IMR-90 (cell line): ENCODE results near the gene TENT5C. TPM values are rescaled to one million over a fixed set of nuclear protein-coding genes. Genes with fewer than 3 reads are reported as not detected.

Experiments used
- ATAC-seq: fragments of 200-7000 bp; cut with Tn5 transposase; 2 replicates; pipeline ENCODE4 v1.9.1; 2020; ENCODE audit warnings: low read depth, mild to moderate bottlenecking, moderate library complexity
- BruUV-seq: library from RNA; stranded (reverse); fragments of 400-500 nt; replicated peaks from 2 replicates; lab custom pipeline; 2021; lab: Mats Ljungman, UMichigan
- CTCF ChIA-PET: fragments of 300-600 bp; formaldehyde crosslinking; extraction: SDS; loops from one replicate; lab custom pipeline; 2021; ENCODE audit warnings: antibody characterized with exemption; lab: Yijun Ruan, JAX
- POLR2A ChIA-PET: fragments of 300-600 bp; sonication (Branson Sonifier 250); formaldehyde crosslinking; loops from one replicate; lab custom pipeline; 2022; ENCODE audit warnings: antibody characterized with exemption; ENCODE audit not compliant: unreplicated experiment; lab: Charles Lee
- DNase-seq: peaks from one replicate; pipeline ENCODE4 v3.0.0; 2013
- H2AFZ ChIP-seq: replicated peaks from 2 replicates; pipeline ENCODE3; 2013; ENCODE audit warnings: low read length, mild to moderate bottlenecking; ENCODE audit not compliant: poor library complexity
- H2AK5ac ChIP-seq: 2 replicates; pipeline ENCODE4 v1.6.1; 2013; ENCODE audit warnings: low read depth, low read length, inconsistent platforms
- H2AK9ac ChIP-seq: replicated peaks from 2 replicates; pipeline ENCODE3; 2013; ENCODE audit warnings: mild to moderate bottlenecking, low read depth, low read length, moderate library complexity; ENCODE audit not compliant: poor library complexity
- H2BK120ac ChIP-seq: 2 replicates; pipeline ENCODE4 v1.6.1; 2013; ENCODE audit warnings: low read depth, low read length, inconsistent platforms
- H2BK15ac ChIP-seq: 3 replicates; pipeline ENCODE4 v1.6.1; 2013; ENCODE audit warnings: low read depth, low read length, inconsistent platforms
- H2BK20ac ChIP-seq: 2 replicates; pipeline ENCODE4 v1.6.1; 2013; ENCODE audit warnings: low read depth, mild to moderate bottlenecking, inconsistent platforms, low read length, moderate library complexity
- H2BK5ac ChIP-seq: 2 replicates; pipeline ENCODE4 v1.6.1; 2013; ENCODE audit warnings: mild to moderate bottlenecking, low read depth, low read length, inconsistent platforms; ENCODE audit not compliant: poor library complexity, severe bottlenecking
- H3K14ac ChIP-seq: replicated peaks from 2 replicates; pipeline ENCODE4 v1.6.1; 2013; ENCODE audit warnings: low read depth, low read length, inconsistent platforms
- H3K18ac ChIP-seq: 2 replicates; pipeline ENCODE4 v1.6.1; 2013; ENCODE audit warnings: low read depth, low read length, control low read depth
- H3K23ac ChIP-seq: 2 replicates; pipeline ENCODE4 v1.6.1; 2013; ENCODE audit warnings: low read depth, low read length, inconsistent platforms
- H3K27ac ChIP-seq: 2 replicates; pipeline ENCODE4 v1.5.1; 2013; ENCODE audit warnings: mild to moderate bottlenecking, control low read depth, low read length; ENCODE audit not compliant: insufficient read depth
- H3K27me3 ChIP-seq: 2 replicates; pipeline ENCODE4 v1.6.1; 2013; ENCODE audit warnings: low read length; ENCODE audit not compliant: control insufficient read depth, insufficient read depth
- H3K36me3 ChIP-seq: 2 replicates; pipeline ENCODE4 v1.6.1; 2013; ENCODE audit warnings: low read length, mixed read lengths; ENCODE audit not compliant: control insufficient read depth, insufficient read depth
- H3K4ac ChIP-seq: 2 replicates; pipeline ENCODE4 v1.6.1; 2013; ENCODE audit warnings: low read depth, low read length, inconsistent platforms
- H3K4me1 ChIP-seq: 2 replicates; pipeline ENCODE4 v1.6.1; 2013; ENCODE audit warnings: low read length, mixed read lengths; ENCODE audit not compliant: control insufficient read depth, insufficient read depth
- H3K4me2 ChIP-seq: 2 replicates; pipeline ENCODE4 v1.6.1; 2013; ENCODE audit warnings: low read depth, mild to moderate bottlenecking, control low read depth, low read length, moderate library complexity
- H3K4me3 ChIP-seq: 2 replicates; pipeline ENCODE4 v1.5.1; 2013; ENCODE audit warnings: low read depth, mild to moderate bottlenecking, control low read depth, low read length, moderate library complexity; ENCODE audit not compliant: insufficient read depth
- H3K56ac ChIP-seq: 2 replicates; pipeline ENCODE4 v1.6.1; 2013; ENCODE audit warnings: low read length, inconsistent platforms; ENCODE audit not compliant: insufficient read depth; ENCODE audit errors: extremely low read depth
- H3K79me1 ChIP-seq, 2 experiments: 2 replicates each; pipeline ENCODE4 v1.6.1; 2013; ENCODE audit warnings: low read length in 2 of 2, inconsistent platforms in 1 of 2, low read depth in 1 of 2
- H3K9ac ChIP-seq: 2 replicates; pipeline ENCODE4 v1.6.1; 2013; ENCODE audit warnings: low read depth, low read length, control low read depth
- H3K9me1 ChIP-seq: 2 replicates; pipeline ENCODE4 v1.6.1; 2013; ENCODE audit warnings: low read length, inconsistent platforms; ENCODE audit not compliant: insufficient read depth
- H3K9me3 ChIP-seq: 2 replicates; pipeline ENCODE4 v1.6.1; 2013; ENCODE audit warnings: low read length; ENCODE audit not compliant: control insufficient read depth, insufficient read depth
- H4K20me1 ChIP-seq: 2 replicates; pipeline ENCODE4 v1.6.1; 2013; ENCODE audit warnings: low read length, inconsistent platforms; ENCODE audit not compliant: insufficient read depth
- H4K5ac ChIP-seq: 2 replicates; pipeline ENCODE4 v1.6.1; 2013; ENCODE audit warnings: mild to moderate bottlenecking, low read depth, low read length, control low read depth
- H4K8ac ChIP-seq, 2 experiments: 2 replicates each; pipeline ENCODE4 v1.6.1; 2013; ENCODE audit warnings: low read depth in 2 of 2, low read length in 2 of 2, control low read depth in 1 of 2, inconsistent platforms in 1 of 2
- H4K91ac ChIP-seq: 2 replicates; pipeline ENCODE4 v1.6.1; 2013; ENCODE audit warnings: low read depth, low read length, inconsistent platforms; ENCODE audit not compliant: insufficient read depth
- CEBPB ChIP-seq: IDR thresholded peaks from 2 replicates; pipeline ENCODE4 v1.6.1; 2012; ENCODE audit warnings: low read depth, low read length, improper control_type of control experiment
- CHD1 ChIP-seq: IDR thresholded peaks from 2 replicates; pipeline ENCODE4 v1.6.1; 2012; ENCODE audit warnings: low read depth, low read length, improper control_type of control experiment
- FOS ChIP-seq: fragments of 150-350 bp; IDR thresholded peaks from 2 replicates; pipeline ENCODE4 v1.6.1; 2016; ENCODE audit warnings: low read depth, low read length
- MAZ ChIP-seq: IDR thresholded peaks from 2 replicates; pipeline ENCODE4 v1.6.1; 2012; ENCODE audit warnings: low read depth, mild to moderate bottlenecking, low read length, improper control_type of control experiment, moderate library complexity, borderline replicate concordance
- MXI1 ChIP-seq: IDR thresholded peaks from 2 replicates; pipeline ENCODE4 v1.6.1; 2012; ENCODE audit warnings: low read depth, mild to moderate bottlenecking, low read length, moderate library complexity, borderline replicate concordance
- POLR2A ChIP-seq: IDR thresholded peaks from 2 replicates; pipeline ENCODE4 v1.6.1; 2012; ENCODE audit warnings: mild to moderate bottlenecking, low read depth, low read length
- SMC3 ChIP-seq: fragments of 150-350 bp; IDR thresholded peaks from 2 replicates; pipeline ENCODE4 v1.6.1; 2016; ENCODE audit warnings: low read depth, mild to moderate bottlenecking, antibody characterized with exemption, low read length, moderate library complexity
- WGBS, 2 experiments: methylation state at CpG; one replicate each; pipeline versions ENCODE4 v1.1.5 to v1.1.7; 2013; ENCODE audit warnings: missing lambda C conversion rate in 2 of 2; ENCODE audit not compliant: insufficient read length in 1 of 2; ENCODE audit errors: extremely low coverage in 2 of 2; 5-methylcytosine and 5-hydroxymethylcytosine counted together
- dilution Hi-C: fragments of 300-500 bp; cut with HindIII; formaldehyde crosslinking; loops from one replicate; pipeline ENCODE4 v1.14.3; 2018; ENCODE audit warnings: low sequenced_read_pairs; ENCODE audit not compliant: unreplicated experiment
- in situ Hi-C: fragments of 300-500 bp; cut with MboI; formaldehyde crosslinking; loops from 3 replicates; pipeline ENCODE4 v1.14.3; 2019; ENCODE audit warnings: low sequenced_read_pairs, inconsistent platforms, mixed read lengths
- intact Hi-C: fragments of 100-400 bp; cut with micrococcal nuclease; formaldehyde crosslinking; loops from 2 replicates; pipeline ENCODE4 v1.10.0; 2022
- polyA plus RNA-seq, 3 experiments: library from polyadenylated mRNA; depleted of rRNA; stranded (reverse); fragments of >200 nt; gene quantifications; 2 replicates each; pipeline ENCODE4 v1.2.3, GENCODE V29; 2012; ENCODE audit warnings: low replicate concordance in 1 of 3
- total RNA-seq: library from RNA; depleted of rRNA; stranded (reverse); fragments of >200 nt; gene quantifications from 2 replicates; pipeline ENCODE4 v1.2.3, GENCODE V29; 2012

Gene TENT5C
- total and polyA plus RNA-seq, 2 of the 4 experiments (the other 2 are of a cell fraction) = 1.5 to 4.1 TPM

- H3K79me1 ChIP-seq = no peaks in the 10 kb centered on the region
- H3K9me3 ChIP-seq = no peaks in the 10 kb centered on the region
- dilution Hi-C loops (no loop called here), in situ Hi-C loops (no loop called here), intact Hi-C loops (no loop called here)
- WGBS, 2 experiments = no CpG with 5 or more reads among the region's 4 CpGs
- no peak overlapping the region for H2AK9ac ChIP-seq
- H2BK120ac ChIP-seq = no peak overlapping the region
- DNase-seq = no peak
- H3K27me3 ChIP-seq = no peaks in the 10 kb centered on the region; the same call in none of the 2 replicates
- H3K9me1 ChIP-seq = no peaks in the 10 kb centered on the region
- no peak overlapping the region for H2BK15ac ChIP-seq
- ChIA-PET CTCF (no interaction called here), POLR2A (no interaction called here)
- no peak overlapping the region for H3K14ac ChIP-seq
- H2AK5ac ChIP-seq = no peak overlapping the region
- no peak overlapping the region for H3K4ac ChIP-seq
- TF ChIP-seq MXI1 (no peak), SMC3 (no peak), CHD1 (no peak), POLR2A (no peak), MAZ (no peak), CEBPB (no peak), FOS (no peak)
- no peak overlapping the region for H2BK5ac ChIP-seq
- no peak overlapping the region for H3K9ac ChIP-seq
- H3K4me2 ChIP-seq = no peak overlapping the region
- H3K27ac ChIP-seq = no peak overlapping the region
- no peak overlapping the region for H3K23ac ChIP-seq
- H3K36me3 ChIP-seq = no peaks in the 10 kb centered on the region
- no peaks in the 10 kb centered on the region for H4K20me1 ChIP-seq
- H3K56ac ChIP-seq = no peak overlapping the region
- no peak overlapping the region for H4K5ac ChIP-seq
- H3K4me1 ChIP-seq = peaks cover 2% of the 10 kb centered on the region; the same call in 1 of the 2 replicates
- no peak overlapping the region for H3K18ac ChIP-seq
- H2BK20ac ChIP-seq = no peak overlapping the region
- no peak overlapping the region for H3K4me3 ChIP-seq
- no TSS peak for BruUV-seq
- no peak overlapping the region for H4K91ac ChIP-seq
- ATAC-seq = no peak
- no peak overlapping the region for H2AFZ ChIP-seq
- H4K8ac ChIP-seq = no peak overlapping the region
These were observed 37.1 kb downstream of the TENT5C start for GRCh38 chr1:117642963-117643362.
